HG02970 (cell line): Measurements from ENCODE around the gene CSGALNACT2.
"Not testable (repeated sequence)": the region's sequence is repeated elsewhere in the genome, so short reads cannot be mapped to it uniquely, and the experiment has no call there.

Experiments
- ATAC-seq: cut with Tn5 transposase; IDR thresholded peaks from one replicate; pipeline ENCODE4 v1.9.1; 2021; ENCODE audit warnings: mild to moderate bottlenecking, moderate library complexity, moderate number of reproducible peaks; ENCODE audit not compliant: unreplicated experiment, low FRiP score

CSGALNACT2 gene

DNA sequence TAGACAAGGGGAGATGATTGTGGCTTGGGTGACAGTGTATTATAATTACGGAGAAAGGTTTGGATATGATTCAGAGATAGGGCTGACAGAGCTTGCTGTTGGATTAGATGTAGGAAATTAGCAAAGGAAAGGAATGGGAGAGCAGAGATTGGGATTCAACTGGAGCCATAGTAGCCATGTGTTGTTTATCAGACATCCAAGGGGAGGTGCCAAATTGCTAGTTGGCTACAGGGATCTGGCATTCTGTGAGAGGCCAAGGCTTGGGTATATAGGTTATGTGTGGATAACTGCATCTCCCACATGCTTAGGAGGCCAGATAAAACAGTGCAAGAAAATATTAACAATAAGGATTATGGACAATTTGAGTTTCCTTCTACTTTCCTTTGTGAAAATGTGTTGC is 34.9 kb downstream of the CSGALNACT2 start:
- no peak for ATAC-seq

DNA sequence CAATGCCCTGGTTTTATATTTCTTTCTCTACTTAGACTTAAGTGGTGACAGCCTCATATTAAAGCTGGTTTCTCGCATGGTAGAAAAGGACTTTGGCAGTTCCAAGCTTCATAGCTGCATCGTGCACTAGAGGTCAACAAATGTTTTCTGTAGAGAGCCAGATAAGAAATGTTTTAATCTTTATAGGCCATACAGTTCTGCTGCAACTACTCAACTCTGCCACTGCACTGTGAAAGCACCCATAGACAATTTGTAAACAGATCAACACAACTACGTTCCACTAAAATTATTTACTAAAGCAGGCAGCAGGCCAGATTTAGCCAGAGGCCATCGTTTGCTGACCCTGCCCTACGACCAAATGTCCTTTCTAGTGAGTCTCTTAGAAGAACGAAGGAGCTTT is 36.7 kb downstream of the CSGALNACT2 start:
- ATAC-seq, result no peak

DNA sequence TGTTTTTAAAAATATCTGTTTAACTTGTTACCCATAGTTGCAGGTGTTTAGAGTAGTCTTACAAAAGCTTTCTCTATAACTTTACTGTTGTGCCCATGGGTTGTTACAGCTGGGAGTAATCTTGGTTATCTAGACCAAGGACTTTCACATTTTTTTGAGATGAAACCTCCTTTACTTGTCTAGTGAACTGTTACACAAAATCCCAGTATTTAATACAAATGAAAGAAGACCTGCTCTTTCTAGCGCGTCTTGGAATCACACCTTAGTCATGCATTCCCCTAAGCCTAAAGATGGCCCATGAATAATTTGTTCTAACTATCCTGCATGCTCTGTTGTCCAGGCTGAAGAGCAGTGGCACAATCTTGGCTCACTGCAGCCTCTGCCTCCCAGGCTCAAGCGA is 38.0 kb downstream of the CSGALNACT2 start:
- no peak for ATAC-seq

DNA sequence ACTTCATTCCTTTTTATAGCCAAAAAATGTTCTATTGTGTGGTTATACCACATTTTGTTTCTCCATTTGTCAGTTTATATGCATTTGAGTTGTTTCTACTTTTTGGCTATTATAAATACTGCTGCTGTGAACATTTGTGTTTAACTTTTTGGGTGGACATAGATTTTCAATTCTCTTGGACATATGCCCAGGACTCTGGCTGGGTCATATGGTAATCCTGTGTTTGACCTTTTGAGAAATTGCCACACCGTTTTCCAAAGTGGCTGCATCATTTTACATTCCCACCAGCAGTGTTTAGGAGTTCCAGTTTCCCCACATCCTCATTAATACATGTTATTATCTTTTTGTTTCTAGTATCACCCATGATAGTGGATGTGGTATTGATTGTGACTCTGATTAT is 39.4 kb downstream of the CSGALNACT2 start:
- ATAC-seq, result no peak

DNA sequence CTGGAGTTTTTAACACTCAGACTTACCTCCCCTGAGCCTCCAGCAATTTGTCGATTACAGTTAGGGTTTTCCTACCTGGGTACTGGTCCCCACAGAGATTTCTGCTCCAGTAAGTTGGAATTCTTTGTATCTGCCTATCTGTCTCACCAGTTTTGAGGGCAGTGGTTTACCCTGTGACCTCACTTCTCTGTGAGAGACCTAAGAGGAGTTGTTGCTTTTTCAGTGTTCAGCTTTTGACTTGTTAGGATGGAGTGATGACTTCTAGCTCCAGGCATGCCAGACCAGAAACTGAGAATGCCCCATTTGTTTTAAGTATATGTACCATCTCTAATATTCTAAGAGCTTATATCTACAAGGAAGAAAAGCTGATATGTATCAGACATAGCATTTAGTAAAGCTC is 42.9 kb downstream of the CSGALNACT2 start:
- no peak for ATAC-seq

DNA sequence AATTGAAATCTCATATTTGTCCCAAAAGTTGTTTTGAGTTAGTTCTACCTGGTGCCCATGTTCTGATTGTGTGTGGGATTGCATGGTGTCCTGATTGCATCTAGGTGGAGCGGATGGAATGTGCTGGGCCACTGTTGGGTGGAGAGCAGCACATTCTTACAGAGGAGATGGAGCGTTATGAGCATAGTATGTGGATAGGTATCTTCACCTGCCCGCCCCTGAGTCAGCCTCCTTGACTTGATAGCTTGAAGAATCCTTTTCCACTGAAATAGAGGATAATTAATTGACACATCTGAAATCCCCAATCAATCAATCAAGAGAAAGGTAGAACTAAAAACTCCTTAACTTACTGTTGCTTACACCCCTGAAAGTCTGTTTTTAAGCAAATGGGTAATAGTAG is 45.5 kb downstream of the CSGALNACT2 start:
- not testable (repeated sequence) for ATAC-seq

DNA sequence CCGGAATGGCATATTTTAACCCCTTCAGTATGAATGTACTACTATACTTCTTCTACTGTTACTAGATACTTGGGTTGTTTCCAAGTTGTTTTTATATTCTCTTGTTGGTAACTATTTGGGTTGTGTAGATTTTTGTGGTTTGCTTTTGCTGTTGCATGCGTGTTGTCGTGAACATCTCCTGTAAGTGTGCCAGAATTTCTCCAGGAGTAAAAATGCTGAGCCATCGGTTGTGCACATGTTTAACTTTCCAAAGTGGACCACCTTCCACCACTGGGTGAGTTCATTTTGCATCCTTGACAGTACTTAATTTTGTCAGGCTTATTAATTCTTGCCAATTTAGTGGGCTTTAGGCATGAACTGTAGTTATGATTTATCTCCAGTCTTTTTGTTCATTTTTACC is 47.9 kb downstream of the CSGALNACT2 start:
- no peak for ATAC-seq

DNA sequence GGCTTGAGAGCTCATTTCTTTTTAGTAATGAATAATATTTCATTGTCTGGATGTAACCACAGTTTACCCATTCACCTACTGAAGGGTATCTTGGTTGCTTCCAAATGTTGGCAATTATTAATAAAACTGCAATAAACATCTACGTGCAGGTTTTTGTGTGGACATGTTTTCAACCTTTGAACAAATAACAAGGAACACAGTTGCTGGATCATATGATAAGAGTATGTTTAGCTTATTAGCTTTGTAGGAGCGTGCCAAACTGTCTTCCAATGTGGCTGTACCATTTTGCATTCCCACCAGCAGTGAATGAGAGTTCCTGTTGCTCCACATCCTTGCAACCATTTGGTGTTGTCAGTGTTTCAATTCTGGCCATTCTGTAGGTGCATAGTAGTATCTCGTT is 49.0 kb downstream of the CSGALNACT2 start:
- ATAC-seq, result no peak

DNA sequence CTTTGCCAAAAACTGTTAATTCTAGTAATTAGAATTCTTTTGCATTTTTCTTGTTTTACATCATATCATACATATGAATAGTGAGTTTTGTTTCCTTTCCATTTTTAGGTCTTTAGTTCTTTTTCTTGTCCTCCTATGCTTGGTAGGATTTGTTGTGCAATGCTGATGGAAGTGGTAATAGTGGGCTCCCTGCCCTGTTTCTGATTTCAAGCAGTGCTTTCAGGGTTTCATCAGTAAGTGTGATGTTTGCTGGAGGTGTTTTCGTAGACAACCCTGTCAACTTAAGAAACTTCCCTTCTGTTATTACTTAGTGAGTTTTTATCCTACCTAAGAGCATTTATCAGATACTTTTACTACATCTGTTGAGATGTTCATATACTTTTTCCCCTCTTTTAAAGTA is 50.5 kb downstream of the CSGALNACT2 start:
- no peak for ATAC-seq

DNA sequence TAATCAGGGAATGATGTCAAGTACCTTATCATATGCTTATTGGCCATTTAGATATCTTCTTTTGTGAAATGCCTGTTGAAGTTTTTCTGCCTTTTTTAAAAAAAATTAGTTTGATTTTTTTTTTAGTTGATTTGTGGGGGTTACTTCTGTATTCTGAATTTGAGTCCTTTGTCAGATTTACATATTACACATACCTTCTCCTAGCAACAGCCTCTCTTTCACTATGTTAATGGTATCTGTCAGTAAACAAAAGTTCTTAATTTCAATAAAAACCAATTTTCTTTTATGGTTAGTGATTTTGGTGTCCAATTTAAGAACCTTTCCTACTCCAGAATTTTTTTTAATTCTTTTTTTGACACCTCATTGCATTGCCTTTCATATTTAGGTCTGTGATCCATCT is 52.0 kb downstream of the CSGALNACT2 start:
- no peak for ATAC-seq

DNA sequence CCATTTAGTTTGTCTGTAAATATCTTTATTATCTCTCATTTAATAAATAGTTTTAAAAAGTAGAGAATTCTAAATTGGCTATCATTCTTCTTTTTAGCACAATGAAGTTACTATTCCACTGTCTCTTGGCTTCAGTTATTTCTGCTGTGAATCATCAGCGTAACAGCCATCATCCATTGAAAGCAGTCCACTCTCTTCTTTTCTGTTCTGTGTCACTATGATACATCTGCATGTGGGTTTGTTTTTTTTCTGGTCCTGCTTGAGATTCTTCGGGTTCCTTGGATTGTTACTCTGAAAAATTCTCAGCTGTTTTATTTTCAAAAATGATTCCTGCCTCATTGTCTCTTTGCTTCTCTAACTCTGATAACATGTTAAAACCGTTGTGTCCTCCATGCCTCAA is 52.5 kb downstream of the CSGALNACT2 start:
- ATAC-seq, result no peak

DNA sequence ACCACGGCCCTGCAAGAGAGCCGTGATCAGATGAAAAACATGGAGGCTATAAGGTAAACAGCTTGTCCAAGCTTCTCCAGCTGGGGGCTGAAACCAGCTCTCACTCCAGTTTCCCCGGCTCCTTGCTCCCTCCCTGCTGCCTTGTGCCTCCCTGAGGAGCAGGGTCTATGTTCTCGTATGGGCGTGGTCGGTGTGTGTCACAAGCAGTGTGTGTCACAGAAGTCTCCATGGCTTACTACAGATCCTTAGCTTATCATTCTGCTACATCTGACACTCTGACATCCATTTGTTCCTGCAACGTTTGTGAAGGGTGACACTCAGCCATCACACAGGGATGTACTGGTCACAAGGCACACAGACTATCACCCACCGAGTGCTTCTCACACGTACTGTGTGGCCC is 54.6 kb downstream of the CSGALNACT2 start:
- ATAC-seq, result no peak

DNA sequence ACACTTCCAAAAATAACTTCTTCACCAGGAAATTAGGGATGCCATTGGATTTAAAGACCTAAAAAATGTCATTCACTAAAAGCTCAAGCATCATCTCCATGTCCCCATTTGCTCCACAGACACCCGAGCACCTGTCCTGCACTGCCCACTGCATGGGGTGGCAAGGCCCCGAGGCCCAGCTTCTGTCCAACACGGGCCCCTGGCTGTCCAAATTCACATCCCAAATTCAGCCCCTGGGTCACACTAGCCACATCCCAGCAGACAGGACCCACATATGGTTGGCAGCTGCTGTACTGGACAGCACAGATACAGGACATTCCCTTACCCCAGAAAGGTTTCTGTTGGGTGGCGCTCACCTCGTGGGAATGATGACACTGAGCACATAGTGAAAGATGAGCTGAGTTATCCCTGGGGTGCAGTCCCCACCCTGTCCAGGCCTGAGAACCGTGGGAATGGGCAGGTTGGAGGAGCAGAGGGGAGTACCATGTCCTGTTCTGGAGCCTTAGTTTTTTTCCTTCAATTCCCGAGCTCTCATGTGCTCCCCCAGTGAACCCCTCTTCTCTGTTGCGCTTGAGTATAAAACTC is 55.3 kb downstream of the CSGALNACT2 start:
- ATAC-seq, result no peak

DNA sequence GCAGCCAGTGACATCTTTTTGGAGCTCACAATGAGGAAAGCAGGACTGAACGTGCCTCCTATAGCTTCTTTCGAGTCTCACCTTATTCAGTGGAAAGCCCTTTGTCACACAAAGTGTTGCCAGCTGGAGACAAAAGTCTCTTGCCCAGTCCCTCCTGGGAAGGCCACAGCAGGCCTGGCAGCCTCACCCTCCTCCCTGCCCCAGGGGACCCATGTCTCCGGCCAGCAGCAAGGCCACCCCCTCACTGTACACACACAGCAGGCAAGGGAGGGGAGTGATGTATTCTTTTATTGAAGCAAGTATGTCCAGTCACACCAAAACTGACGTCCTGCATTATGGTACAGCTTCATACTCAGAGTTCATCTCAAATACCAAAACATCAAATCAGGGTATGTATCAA is 56.0 kb downstream of the CSGALNACT2 start:
- no peak for ATAC-seq

DNA sequence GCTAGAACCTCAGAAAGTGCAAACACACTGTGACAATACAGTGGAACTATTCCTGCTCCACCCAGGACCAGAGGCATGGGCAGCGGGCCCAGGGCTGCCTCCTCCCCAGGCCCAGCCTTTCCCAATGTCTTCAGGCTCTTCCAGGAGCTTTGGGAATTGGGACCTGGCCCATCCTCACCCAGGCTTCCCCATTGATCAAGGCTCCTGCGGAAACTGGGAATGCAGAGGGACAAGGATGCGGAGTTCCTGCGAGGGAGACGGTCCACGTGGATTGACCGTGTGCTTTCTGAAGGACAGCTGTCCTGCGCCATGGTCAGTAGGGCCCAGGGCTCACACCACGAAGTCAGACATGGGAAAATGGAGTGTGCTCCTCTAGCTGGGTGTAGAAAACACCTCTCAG is 56.6 kb downstream of the CSGALNACT2 start:
- no peak for ATAC-seq

DNA sequence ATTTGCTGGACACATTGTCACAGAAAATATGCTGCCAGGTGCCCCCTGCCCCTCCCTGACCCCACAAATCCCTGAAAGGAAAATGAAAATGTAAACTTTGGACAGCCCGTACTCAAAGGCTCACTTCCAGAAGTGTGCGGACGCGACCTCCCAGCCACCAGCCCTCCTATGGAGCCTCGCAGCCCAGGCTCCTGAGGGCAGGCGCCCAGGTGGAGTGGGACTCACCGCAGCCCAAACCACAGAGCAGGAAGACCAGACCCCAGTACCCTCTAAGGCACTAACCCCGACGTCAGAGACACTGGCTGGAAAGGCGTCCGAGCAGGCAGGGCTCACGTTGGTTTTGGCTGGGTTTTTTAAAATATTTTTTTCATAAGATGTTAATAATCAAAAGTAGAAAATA is 57.3 kb downstream of the CSGALNACT2 start:
- no peak for ATAC-seq

DNA sequence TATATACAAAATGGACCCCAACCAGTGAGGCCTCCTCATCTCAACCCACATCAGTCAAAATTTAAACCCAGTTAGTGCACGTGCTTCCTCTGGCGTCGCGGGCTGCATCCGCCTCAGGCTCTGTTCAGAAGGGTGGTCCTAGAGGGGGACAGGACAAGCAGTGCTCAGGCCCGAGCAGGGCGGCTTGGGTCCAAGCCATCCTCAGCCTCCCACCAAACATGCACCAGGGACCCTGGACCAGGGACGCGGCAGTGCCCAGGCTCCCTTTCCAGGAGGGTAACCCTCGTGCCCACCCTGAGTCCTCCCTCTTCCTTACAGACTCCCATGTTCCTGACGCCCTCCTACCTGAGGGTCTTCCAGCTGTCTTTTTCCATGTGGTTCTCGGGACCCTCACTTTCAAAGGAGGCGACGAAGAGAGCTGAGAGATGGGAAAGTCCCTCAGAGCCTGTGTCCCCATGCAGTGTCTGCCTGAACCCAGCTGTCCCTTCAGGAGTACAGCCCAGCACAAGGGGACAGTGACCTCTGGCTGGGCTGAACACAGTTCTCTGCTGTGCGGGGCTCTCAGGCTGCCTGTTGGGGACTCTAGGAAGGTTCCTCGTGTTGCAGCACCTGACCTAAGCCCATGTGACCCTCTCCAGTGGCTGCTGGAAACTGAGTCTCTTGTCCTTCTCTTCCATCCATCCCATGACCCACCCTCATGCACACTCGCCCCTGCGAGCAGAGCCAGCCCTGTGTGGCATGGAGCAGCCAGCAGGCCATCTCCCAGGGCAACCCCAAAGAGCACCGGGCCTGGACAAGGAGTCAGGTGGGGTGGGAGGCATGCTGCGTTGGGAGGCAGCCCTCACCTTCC is 58.1 kb downstream of the CSGALNACT2 start:
- no peak for ATAC-seq

DNA sequence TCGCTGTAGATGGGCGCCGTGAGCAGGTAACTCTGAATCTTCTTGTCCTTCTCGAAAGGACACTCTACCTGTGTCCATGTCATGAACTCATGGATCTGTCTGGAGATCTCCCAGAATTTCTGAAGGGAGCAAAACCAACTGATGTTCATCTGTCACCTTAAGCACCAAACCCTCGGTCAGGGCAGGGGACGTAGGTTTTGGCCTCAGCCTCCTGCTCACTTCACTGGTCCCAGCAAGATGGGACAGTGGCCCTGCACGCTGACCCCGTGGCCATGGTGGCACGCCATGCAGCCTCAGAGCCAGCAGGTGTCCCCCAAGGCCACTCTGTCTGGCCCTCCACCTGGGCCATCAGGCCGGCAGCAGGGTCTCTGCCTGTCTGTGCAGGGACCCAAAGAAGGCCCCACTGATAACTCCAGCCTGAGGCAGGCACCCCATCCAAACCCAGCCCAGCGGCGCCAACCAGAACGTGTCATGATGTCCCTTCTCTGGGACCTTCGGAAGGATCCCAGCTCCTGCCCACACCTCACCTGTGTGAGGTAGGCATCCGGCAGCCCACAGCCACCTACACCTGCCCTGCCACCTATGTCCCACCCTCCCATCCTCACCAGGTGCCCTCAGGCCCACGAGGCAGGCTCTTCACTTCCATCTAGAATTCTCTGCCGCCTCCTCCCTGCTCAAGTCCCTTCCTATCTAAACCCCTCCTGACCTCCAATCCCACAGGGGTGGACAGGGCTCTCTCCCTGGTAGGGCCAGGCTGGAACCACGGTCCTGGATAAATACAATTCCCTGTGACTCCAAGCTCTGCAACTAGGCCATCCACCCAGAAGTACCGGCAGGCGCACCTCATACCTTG is 59.0 kb downstream of the CSGALNACT2 start:
- no peak for ATAC-seq

DNA sequence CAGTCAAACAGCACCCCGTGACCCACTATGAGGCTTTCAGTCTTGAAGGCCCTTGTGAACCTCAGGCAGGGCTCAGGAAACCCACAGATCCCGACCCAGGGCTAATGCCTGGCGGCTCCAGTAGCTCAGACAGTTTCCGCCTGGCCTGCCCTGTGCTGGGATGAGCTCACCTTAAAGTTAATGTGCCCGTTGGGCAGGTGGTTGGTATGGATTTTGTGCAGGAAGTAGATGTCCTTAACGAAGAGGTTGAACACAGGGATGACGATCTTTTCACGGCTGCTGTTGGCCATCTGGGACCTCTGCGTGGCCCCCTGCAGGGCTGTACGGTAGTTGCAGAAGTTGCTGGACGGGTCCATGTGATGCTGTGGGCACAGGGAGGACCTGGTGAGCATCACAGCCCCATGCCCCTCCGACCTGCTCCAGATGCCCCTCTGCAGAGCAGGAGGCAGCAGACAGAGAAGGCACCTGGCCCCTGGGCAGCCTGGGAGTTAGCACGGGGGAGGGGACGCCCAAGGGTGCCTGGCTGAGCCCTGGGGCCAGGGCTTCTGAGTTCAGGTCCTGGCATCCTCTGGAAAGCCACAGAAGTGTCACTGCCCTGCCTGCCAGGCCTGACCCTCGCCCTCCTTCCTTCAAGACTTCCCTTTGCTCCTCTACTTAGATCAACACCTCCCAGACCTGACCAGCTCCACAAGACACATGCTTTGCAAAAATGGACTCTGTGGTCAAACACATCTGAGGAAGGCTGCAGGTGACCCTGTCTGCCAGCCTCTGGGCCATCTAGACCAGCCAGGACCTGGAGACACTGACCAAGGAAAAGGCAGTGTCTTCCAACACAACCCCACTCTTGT is 59.8 kb downstream of the CSGALNACT2 start:
- ATAC-seq, result no peak

DNA sequence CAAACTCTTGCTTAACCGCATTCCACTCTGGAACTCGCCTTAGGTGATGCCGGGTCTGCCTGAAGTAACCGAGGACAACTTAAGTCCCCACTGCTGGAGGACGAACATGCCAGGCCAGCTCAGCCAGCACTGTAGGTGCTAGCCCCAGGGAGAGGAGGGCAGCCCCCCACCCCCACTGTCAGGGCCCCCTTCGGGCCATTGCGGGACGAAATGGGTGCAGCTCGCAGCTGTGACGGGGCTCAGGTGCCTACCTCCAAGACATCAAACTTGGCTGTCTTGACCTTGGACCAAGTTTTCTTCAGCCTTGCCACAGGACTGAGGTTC is 60.4 kb downstream of the CSGALNACT2 start:
- ATAC-seq, result no peak
